ENCODE measurements around the gene UCHL5.

Gene UCHL5

DNA sequence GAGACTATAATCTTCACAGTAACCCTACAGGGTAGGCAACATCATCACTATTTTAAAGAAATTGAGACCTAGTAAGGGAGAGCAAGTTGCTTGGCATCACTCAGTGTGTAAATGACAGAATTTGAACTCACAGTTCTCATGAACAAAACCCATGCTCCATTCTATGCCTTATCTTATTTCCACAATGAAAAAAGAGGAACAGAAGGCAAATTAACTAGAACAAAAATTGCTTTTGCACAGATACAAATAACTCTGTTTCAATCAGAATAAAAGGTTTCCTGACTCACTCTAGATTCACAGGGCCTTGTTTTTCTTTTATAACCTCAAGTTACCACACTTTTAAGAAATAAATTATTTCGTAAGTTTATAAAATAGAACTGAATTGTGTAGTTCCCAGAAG, 90.1 kb downstream of the UCHL5 start:
- no peak overlapping the region for H3K9ac ChIP-seq (ENCODE audit: low read length)
- no peaks in the 10 kb centered on the region for H3K4me1 ChIP-seq (ENCODE audit: control insufficient read depth, insufficient read depth, low read length)
- H3K27ac ChIP-seq (ENCODE audit: low read depth, low read length): no peak overlapping the region
- no peaks in the 10 kb centered on the region for H3K36me3 ChIP-seq (ENCODE audit: control insufficient read depth, insufficient read depth, low read length)
- H3K4me3 ChIP-seq (ENCODE audit: low read length): no peak overlapping the region
- H3K27me3 ChIP-seq (ENCODE audit: control insufficient read depth, insufficient read depth, low read length): no peaks in the 10 kb centered on the region

DNA sequence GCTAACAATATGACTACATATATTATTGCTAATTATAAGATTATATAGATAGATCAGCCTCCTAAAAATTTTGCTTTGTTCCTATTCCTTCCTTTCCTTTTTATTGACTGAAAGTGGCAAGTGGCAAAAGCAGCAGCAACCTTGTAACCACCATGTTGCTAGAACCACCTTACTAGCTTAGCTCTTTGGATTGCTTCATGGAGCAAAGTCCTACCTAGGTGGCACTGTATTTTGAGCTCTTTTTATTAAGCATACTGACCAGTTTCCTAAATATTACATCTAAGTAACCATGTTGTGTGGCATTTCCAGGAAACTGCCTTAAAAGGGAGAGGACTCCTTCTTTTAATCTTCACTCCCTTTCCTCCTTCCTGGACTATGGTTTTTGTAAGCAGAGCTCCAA, 90.8 kb downstream of the UCHL5 start:
- Histone ChIP-seq H3K36me3 (ENCODE audit: control insufficient read depth, insufficient read depth, low read length) (no peaks in the 10 kb centered on the region), H3K27me3 (ENCODE audit: control insufficient read depth, insufficient read depth, low read length) (no peaks in the 10 kb centered on the region), H3K9ac (ENCODE audit: low read length) (no peak overlapping the region), H3K4me1 (ENCODE audit: control insufficient read depth, insufficient read depth, low read length) (no peaks in the 10 kb centered on the region), H3K27ac (ENCODE audit: low read depth, low read length) (no peak overlapping the region), H3K4me3 (ENCODE audit: low read length) (no peak overlapping the region)

DNA sequence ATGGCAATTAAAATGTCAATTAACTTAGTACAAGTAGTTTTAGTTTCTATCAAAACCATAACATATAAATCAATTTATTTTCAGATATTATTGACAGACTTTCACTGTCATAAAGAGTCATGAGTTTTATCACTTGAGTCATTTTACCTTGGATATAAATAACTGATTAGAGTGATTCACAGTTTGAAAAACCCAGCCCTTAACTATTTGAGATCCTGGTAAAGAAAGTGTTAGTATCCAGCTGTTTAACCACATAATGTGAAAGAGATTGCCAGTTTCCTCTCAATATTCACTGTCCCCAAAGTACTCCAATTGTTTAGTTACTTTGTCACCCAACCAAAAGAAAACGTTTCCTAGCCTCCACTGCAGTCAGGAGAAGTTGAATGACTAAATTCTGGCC, 91.3 kb downstream of the UCHL5 start:
- H3K4me3 ChIP-seq (ENCODE audit: low read length): no peak overlapping the region
- no peaks in the 10 kb centered on the region for H3K4me1 ChIP-seq (ENCODE audit: control insufficient read depth, insufficient read depth, low read length)
- H3K36me3 ChIP-seq (ENCODE audit: control insufficient read depth, insufficient read depth, low read length): no peaks in the 10 kb centered on the region
- no peak overlapping the region for H3K9ac ChIP-seq (ENCODE audit: low read length)
- H3K27ac ChIP-seq (ENCODE audit: low read depth, low read length): no peak overlapping the region
- H3K27me3 ChIP-seq (ENCODE audit: control insufficient read depth, insufficient read depth, low read length): no peaks in the 10 kb centered on the region

DNA sequence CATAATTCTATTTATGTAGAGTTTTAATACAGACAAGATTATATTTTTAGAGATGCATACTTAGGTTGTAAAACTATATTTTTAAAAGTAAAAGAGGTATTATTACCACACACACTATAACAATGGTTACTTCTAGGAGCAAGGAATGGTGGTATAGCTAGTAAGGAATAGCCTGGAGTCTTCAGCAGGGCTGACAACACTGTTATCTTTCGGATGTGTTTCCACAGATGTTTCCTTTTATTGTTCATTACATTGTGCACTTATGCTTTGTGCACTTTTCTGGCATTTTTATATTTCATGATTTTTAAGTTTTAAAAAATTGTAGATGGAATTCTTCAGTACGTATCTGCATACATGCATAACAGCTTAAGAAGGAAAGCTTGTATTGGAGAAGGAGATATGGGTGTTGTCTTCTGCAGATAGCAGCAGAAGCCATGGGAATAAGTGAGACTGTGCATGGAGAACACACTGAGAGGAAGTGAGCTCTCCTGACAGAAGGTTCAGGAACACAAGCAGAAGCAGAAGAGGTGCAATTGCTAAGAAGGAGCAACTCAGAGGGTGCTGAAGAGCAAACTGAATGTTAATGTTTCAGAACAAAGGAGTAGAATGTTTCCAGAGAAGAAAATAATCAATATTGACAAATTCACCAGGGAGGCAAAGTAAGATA, 91.8 kb downstream of the UCHL5 start:
- H3K9ac ChIP-seq (ENCODE audit: low read length): no peak overlapping the region
- H3K36me3 ChIP-seq (ENCODE audit: control insufficient read depth, insufficient read depth, low read length): no peaks in the 10 kb centered on the region
- H3K4me1 ChIP-seq (ENCODE audit: control insufficient read depth, insufficient read depth, low read length): no peaks in the 10 kb centered on the region
- H3K27me3 ChIP-seq (ENCODE audit: control insufficient read depth, insufficient read depth, low read length): no peaks in the 10 kb centered on the region
- no peak overlapping the region for H3K27ac ChIP-seq (ENCODE audit: low read depth, low read length)
- no peak overlapping the region for H3K4me3 ChIP-seq (ENCODE audit: low read length)

DNA sequence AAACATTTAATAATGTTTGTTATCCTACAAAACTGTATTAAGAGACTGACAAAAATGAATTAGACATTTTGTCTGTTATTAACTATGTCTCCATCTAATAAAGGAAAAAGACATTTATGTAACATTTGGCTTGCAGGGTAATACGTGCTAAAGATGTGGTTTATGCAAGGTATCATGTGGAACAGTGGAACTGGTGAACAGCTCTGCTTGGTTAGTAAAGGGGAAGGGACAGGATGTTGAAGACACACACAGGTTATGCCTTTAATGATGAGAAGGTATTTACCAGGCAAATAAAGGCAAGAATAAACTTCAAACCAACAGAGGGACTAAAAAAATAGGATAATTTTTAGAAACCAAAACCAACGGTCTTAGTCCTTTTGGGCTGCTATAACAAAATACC, 93.1 kb downstream of the UCHL5 start:
- H3K36me3 ChIP-seq (ENCODE audit: control insufficient read depth, insufficient read depth, low read length): no peaks in the 10 kb centered on the region

DNA sequence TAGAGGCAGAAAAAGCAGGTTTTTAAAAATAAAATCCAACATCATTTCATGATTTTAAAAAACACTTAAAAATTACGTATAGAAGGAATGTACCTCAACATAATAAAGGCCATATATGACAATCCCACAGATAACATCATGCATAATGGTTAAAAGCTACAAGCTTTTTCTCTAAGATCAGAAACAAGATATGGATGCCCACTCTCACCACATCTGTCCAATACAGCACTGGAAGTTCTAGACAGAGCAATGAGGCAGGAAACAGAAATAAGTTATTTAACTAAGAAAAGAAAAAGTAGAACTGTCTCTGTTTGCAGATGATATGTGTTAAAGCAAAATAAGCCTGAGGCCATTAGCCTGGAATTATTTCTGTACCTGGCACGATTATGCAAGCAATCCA, 96.3 kb downstream of the UCHL5 start:
- H3K27me3 ChIP-seq (ENCODE audit: control insufficient read depth, insufficient read depth, low read length): no peaks in the 10 kb centered on the region
- no peak overlapping the region for H3K4me3 ChIP-seq (ENCODE audit: low read length)
- no peaks in the 10 kb centered on the region for H3K36me3 ChIP-seq (ENCODE audit: control insufficient read depth, insufficient read depth, low read length)
- no peak overlapping the region for H3K9ac ChIP-seq (ENCODE audit: low read length)
- H3K4me1 ChIP-seq (ENCODE audit: control insufficient read depth, insufficient read depth, low read length): no peaks in the 10 kb centered on the region
- no peak overlapping the region for H3K27ac ChIP-seq (ENCODE audit: low read depth, low read length)

More for the DNA sequence above, 93.1 kb downstream of the UCHL5 start:
- H3K27ac ChIP-seq (ENCODE audit: low read depth, low read length): no peak overlapping the region
- H3K9ac ChIP-seq (ENCODE audit: low read length): no peak overlapping the region
- H3K27me3 ChIP-seq (ENCODE audit: control insufficient read depth, insufficient read depth, low read length): no peaks in the 10 kb centered on the region
- no peaks in the 10 kb centered on the region for H3K4me1 ChIP-seq (ENCODE audit: control insufficient read depth, insufficient read depth, low read length)
- H3K4me3 ChIP-seq (ENCODE audit: low read length): no peak overlapping the region

Measured in rectal smooth muscle tissue (tissue), 1 donor.